ENCODE measurements around the gene OR2A2.

The OR2A2 gene

DNA sequence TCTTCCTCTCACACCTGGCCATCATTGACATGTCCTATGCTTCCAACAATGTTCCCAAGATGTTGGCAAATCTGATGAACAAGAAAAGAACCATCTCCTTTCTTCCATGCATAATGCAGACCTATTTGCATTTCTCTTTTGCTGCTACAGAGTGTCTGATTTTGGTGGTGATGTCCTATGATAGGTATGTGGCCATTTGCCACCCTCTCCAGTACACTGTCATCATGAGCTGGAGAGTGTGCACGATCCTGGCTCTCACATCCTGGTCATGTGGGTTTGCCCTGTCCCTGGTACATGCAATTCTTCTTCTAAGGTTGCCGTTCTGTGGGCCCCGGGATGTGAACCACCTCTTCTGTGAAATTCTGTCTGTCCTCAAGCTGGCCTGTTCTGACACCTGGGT lies 32.8 kb downstream of the OR2A2 start:
- Histone ChIP-seq H3K27ac (ENCODE audit: low read depth, low read length) (no peak overlapping the region), H3K9me2 (replicated peaks; ENCODE audit: control insufficient read depth, low read length) (no peaks in the 10 kb centered on the region), H3F3A (ENCODE audit: control insufficient read depth, insufficient read depth) (no peaks in the 10 kb centered on the region), H3K9me3 (ENCODE audit: control insufficient read depth, insufficient read depth, low read length) (no peaks in the 10 kb centered on the region), H3K27me3 (ENCODE audit: control insufficient read depth, low read length) (no peaks in the 10 kb centered on the region), H3K36me3 (ENCODE audit: control insufficient read depth, low read length) (no peaks in the 10 kb centered on the region), H3K4me2 (ENCODE audit: low read length) (no peak overlapping the region), H3K4me3 (ENCODE audit: low read length) (no peak overlapping the region), H3K79me2 (ENCODE audit: control insufficient read depth, low read length) (no peaks in the 10 kb centered on the region), H4K20me1 (ENCODE audit: control insufficient read depth, insufficient read depth, low read depth, low read length) (no peaks in the 10 kb centered on the region), H3K4me1 (ENCODE audit: control insufficient read depth, low read length) (no peaks in the 10 kb centered on the region)
- TF ChIP-seq, protein P1, sequence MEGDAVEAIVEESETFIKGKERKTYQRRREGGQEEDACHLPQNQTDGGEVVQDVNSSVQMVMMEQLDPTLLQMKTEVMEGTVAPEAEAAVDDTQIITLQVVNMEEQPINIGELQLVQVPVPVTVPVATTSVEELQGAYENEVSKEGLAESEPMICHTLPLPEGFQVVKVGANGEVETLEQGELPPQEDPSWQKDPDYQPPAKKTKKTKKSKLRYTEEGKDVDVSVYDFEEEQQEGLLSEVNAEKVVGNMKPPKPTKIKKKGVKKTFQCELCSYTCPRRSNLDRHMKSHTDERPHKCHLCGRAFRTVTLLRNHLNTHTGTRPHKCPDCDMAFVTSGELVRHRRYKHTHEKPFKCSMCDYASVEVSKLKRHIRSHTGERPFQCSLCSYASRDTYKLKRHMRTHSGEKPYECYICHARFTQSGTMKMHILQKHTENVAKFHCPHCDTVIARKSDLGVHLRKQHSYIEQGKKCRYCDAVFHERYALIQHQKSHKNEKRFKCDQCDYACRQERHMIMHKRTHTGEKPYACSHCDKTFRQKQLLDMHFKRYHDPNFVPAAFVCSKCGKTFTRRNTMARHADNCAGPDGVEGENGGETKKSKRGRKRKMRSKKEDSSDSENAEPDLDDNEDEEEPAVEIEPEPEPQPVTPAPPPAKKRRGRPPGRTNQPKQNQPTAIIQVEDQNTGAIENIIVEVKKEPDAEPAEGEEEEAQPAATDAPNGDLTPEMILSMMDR (IDR thresholded peaks at IDR 0.05; ENCODE audit: low read depth, low read length, poor library complexity, severe bottlenecking), result no peak
- no peak for TF ChIP-seq EZH2phosphoT487 (IDR thresholded peaks at IDR 0.05; ENCODE audit: borderline replicate concordance, low read length)

DNA sequence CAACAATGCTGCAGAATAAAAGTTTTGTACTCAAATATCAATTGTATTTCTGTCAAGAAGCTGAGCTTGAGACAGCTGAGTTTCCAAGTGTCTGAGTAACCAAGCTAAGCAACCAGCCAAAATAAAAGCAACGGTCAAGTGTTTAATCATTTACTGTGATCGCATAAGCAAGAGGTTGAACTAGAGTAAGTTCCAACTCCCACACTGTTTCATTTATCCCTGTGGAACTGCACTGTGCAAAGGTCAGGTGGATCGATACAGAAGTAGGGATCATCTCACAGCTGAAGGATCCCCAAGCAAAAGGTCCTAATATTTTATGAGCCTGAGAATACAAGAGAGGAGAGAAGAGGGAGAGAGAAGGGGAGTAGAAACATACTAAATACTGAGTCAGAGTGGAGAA lies 35.0 kb downstream of the OR2A2 start:
- TF ChIP-seq EZH2phosphoT487 (IDR thresholded peaks at IDR 0.05; ENCODE audit: borderline replicate concordance, low read length), result no peak
- TF ChIP-seq, protein P1 (IDR thresholded peaks at IDR 0.05; ENCODE audit: low read depth, low read length, poor library complexity, severe bottlenecking), result no peak
- Histone ChIP-seq H3K27me3 (ENCODE audit: control insufficient read depth, low read length) (no peaks in the 10 kb centered on the region), H3K36me3 (ENCODE audit: control insufficient read depth, low read length) (no peaks in the 10 kb centered on the region)

DNA sequence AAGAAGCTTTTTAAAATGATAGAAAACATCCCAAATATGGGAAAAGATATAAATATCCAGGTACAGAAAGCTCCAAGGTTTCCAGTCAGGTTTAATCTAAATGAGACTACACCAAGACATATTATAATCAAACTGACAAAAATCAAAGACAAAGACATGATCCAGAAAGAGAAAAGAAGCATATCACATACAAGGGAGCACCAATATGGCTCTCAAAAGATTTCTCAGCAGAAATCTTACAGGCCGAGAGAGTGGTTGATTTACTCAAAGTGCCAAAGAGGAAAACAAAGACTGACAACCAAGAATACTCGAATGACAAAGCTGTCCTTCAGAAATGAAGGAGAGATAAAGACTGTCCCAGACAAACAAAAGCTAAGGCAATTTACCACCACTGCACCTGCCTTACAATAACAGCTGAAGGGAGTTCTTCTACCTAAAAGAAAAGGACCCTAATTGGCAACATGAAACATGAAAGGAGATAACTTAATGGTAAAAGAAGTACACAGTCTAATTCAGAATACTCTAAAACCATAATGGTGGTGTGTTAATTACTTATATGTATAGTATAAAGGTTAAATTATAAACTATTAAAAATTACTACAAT lies 38.9 kb downstream of the OR2A2 start:
- no peak overlapping the region for H3K27ac ChIP-seq (ENCODE audit: low read depth, low read length)
- no peaks in the 10 kb centered on the region for H3K36me3 ChIP-seq (ENCODE audit: control insufficient read depth, low read length)
- TF ChIP-seq, protein P1 (IDR thresholded peaks at IDR 0.05; ENCODE audit: low read depth, low read length, poor library complexity, severe bottlenecking), result no peak
- TF ChIP-seq EZH2phosphoT487 (IDR thresholded peaks at IDR 0.05; ENCODE audit: borderline replicate concordance, low read length), result no peak
- H3K4me1 ChIP-seq (ENCODE audit: control insufficient read depth, low read length), result no peaks in the 10 kb centered on the region
- no peaks in the 10 kb centered on the region for H4K20me1 ChIP-seq (ENCODE audit: control insufficient read depth, insufficient read depth, low read depth, low read length)
- H3K9me2 ChIP-seq (replicated peaks; ENCODE audit: control insufficient read depth, low read length), result no peaks in the 10 kb centered on the region
- peaks cover 7% of the 10 kb centered on the region; the same call in 1 of the 2 replicates for H3K9me3 ChIP-seq (ENCODE audit: control insufficient read depth, insufficient read depth, low read length)
- no peaks in the 10 kb centered on the region for H3K79me2 ChIP-seq (ENCODE audit: control insufficient read depth, low read length)
- H3F3A ChIP-seq (ENCODE audit: control insufficient read depth, insufficient read depth), result no peaks in the 10 kb centered on the region
- H3K4me3 ChIP-seq (ENCODE audit: low read length), result no peak overlapping the region
- H3K27me3 ChIP-seq (ENCODE audit: control insufficient read depth, low read length), result no peaks in the 10 kb centered on the region
- no peak overlapping the region for H3K4me2 ChIP-seq (ENCODE audit: low read length)

More for the DNA sequence above, 35.0 kb downstream of the OR2A2 start:
- no peak overlapping the region for H3K4me3 ChIP-seq (ENCODE audit: low read length)
- H3K9me3 ChIP-seq (ENCODE audit: control insufficient read depth, insufficient read depth, low read length), result peaks cover 7% of the 10 kb centered on the region; the same call in 1 of the 2 replicates
- no peak overlapping the region for H3K4me2 ChIP-seq (ENCODE audit: low read length)
- no peak overlapping the region for H3K27ac ChIP-seq (ENCODE audit: low read depth, low read length)
- H4K20me1 ChIP-seq (ENCODE audit: control insufficient read depth, insufficient read depth, low read depth, low read length), result no peaks in the 10 kb centered on the region
- no peaks in the 10 kb centered on the region for H3K9me2 ChIP-seq (replicated peaks; ENCODE audit: control insufficient read depth, low read length)
- H3K4me1 ChIP-seq (ENCODE audit: control insufficient read depth, low read length), result no peaks in the 10 kb centered on the region
- no peaks in the 10 kb centered on the region for H3K79me2 ChIP-seq (ENCODE audit: control insufficient read depth, low read length)
- no peaks in the 10 kb centered on the region for H3F3A ChIP-seq (ENCODE audit: control insufficient read depth, insufficient read depth)

All from DOHH2 (cell line).